ENCODE measurements around the gene ARID1B.

- TF ChIP-seq CTCF (IDR thresholded peaks at IDR 0.05; ENCODE audit: insufficient read depth, low read depth, low read length) (no peak), EZH2 (IDR thresholded peaks at IDR 0.05; ENCODE audit: insufficient read depth, low read length) (no peak)
Measured at GRCh38 chr6:156852147-156852857, 75.1 kb downstream of the ARID1B start.

All from astrocyte (in vitro differentiated cells and primary cell).